PC-3 (cell line): Measurements from ENCODE around the gene GGT5. TPM values are rescaled to one million over a fixed set of nuclear protein-coding genes. Genes with fewer than 3 reads are reported as not detected.

Experiments
- ATAC-seq: fragments of 200-7000 bp; cut with Tn5 transposase; 2 replicates; pipeline ENCODE4 v1.9.1; 2020; ENCODE audit warnings: mild to moderate bottlenecking, moderate library complexity
- BruUV-seq: library from RNA; stranded (reverse); fragments of 400-500 nt; replicated peaks from 2 replicates; lab custom pipeline; 2021; lab: Mats Ljungman, UMichigan
- CTCF ChIA-PET: fragments of 300-600 bp; sonication (Branson Sonifier 250); formaldehyde crosslinking; loops from one replicate; lab custom pipeline; 2022; ENCODE audit warnings: antibody characterized with exemption; lab: Charles Lee
- POLR2A ChIA-PET: fragments of 300-600 bp; sonication (Branson Sonifier 250); formaldehyde crosslinking; loops from one replicate; lab custom pipeline; 2022; ENCODE audit warnings: antibody characterized with exemption; ENCODE audit not compliant: unreplicated experiment; lab: Charles Lee
- DNase-seq: peaks from one replicate; pipeline ENCODE4 v3.0.0-alpha.2; 2015
- H2AFZ ChIP-seq: fragments of 300-600 bp; sonication (generic); 2 replicates; pipeline ENCODE4 v1.6.0; 2016; ENCODE audit warnings: antibody characterized with exemption, low read length
- H3F3A ChIP-seq: fragments of 300-600 bp; sonication (generic); one replicate; pipeline ENCODE4 v1.6.0; 2017; ENCODE audit warnings: antibody characterized with exemption, low read length, control low read depth, mild to moderate bottlenecking; ENCODE audit not compliant: unreplicated experiment
- H3K27ac ChIP-seq: fragments of 300-600 bp; sonication (generic); 2 replicates; pipeline ENCODE4 v1.5.1; 2016; ENCODE audit warnings: mild to moderate bottlenecking, low read length
- H3K27me3 ChIP-seq: fragments of 300-600 bp; sonication (generic); 2 replicates; pipeline ENCODE4 v1.6.1; 2016; ENCODE audit warnings: low read length, mixed read lengths
- H3K36me3 ChIP-seq: fragments of 300-600 bp; sonication (generic); 2 replicates; pipeline ENCODE4 v1.6.1; 2016; ENCODE audit warnings: low read depth, mixed run types, low read length, mixed read lengths
- H3K4me1 ChIP-seq: fragments of 300-600 bp; sonication (generic); 2 replicates; pipeline ENCODE4 v1.5.1; 2016; ENCODE audit warnings: low read length; ENCODE audit not compliant: insufficient read depth
- H3K4me2 ChIP-seq: fragments of 300-600 bp; sonication (generic); 2 replicates; pipeline ENCODE4 v1.6.0; 2016; ENCODE audit warnings: low read length
- H3K4me3 ChIP-seq: fragments of 300-600 bp; sonication (generic); 2 replicates; pipeline ENCODE4 v1.5.1; 2016; ENCODE audit warnings: mild to moderate bottlenecking, low read length, mixed read lengths
- H3K79me2 ChIP-seq: fragments of 300-600 bp; sonication (generic); 2 replicates; pipeline ENCODE4 v1.6.1; 2017; ENCODE audit warnings: low read length, mixed read lengths
- H3K9ac ChIP-seq: fragments of 300-600 bp; sonication (generic); 2 replicates; pipeline ENCODE4 v1.6.0; 2016; ENCODE audit warnings: mild to moderate bottlenecking, low read length
- H3K9me2 ChIP-seq: fragments of 300-600 bp; sonication (generic); replicated peaks from 2 replicates; pipeline ENCODE4 v1.6.1; 2016; ENCODE audit warnings: mixed run types, low read length, mixed read lengths
- H3K9me3 ChIP-seq: fragments of 300-600 bp; sonication (generic); 2 replicates; pipeline ENCODE4 v1.6.1; 2016; ENCODE audit warnings: low read length, mixed read lengths
- H4K20me1 ChIP-seq: fragments of 300-600 bp; sonication (generic); 2 replicates; pipeline ENCODE4 v1.6.1; 2016; ENCODE audit warnings: low read length, mixed read lengths
- CTCF ChIP-seq: fragments of 300-600 bp; sonication (generic); conservative IDR thresholded peaks from 2 replicates; pipeline ENCODE4 v1.5.1; 2017; ENCODE audit warnings: antibody characterized with exemption, low read depth, mild to moderate bottlenecking, low read length
- EZH2 ChIP-seq: fragments of 300-600 bp; sonication (generic); IDR thresholded peaks from one replicate; pipeline ENCODE4 v1.6.1; 2017; ENCODE audit warnings: antibody characterized with exemption, mild to moderate bottlenecking, low read length; ENCODE audit not compliant: unreplicated experiment
- EZH2phosphoT487 ChIP-seq: fragments of 300-600 bp; sonication (generic); IDR thresholded peaks from 2 replicates; pipeline ENCODE4 v1.6.1; 2018; ENCODE audit warnings: mild to moderate bottlenecking, antibody characterized with exemption, low read length, borderline replicate concordance
- intact Hi-C: fragments of 100-400 bp; cut with micrococcal nuclease; formaldehyde crosslinking; loops from 2 replicates; pipeline ENCODE4 v1.9.0; 2023
- total RNA-seq: library from RNA; depleted of rRNA; stranded (reverse); fragments of >200 nt; gene quantifications from 2 replicates; pipeline ENCODE4 v1.2.3, GENCODE V29; 2014

GGT5 gene
- total RNA-seq, 1 experiment from 2014 or later = 0.04 TPM

GRCh38 chr22:24180316-24181087 is 64.4 kb downstream of the GGT5 start:
- Histone ChIP-seq H3K79me2 (no peaks in the 10 kb centered on the region), H3K9me2 (no peaks in the 10 kb centered on the region), H3K27ac (no peak overlapping the region), H2AFZ (no peak overlapping the region), H3K9ac (no peak overlapping the region), H3K4me2 (no peak overlapping the region), H3K4me3 (no peak overlapping the region), H4K20me1 (no peaks in the 10 kb centered on the region), H3K9me3 (no peaks in the 10 kb centered on the region), H3K36me3 (no peaks in the 10 kb centered on the region), H3K4me1 (no peaks in the 10 kb centered on the region), H3K27me3 (no peaks in the 10 kb centered on the region), H3F3A (no peaks in the 10 kb centered on the region)
- ATAC-seq = no peak
- no peak for TF ChIP-seq EZH2phosphoT487
- no peak for TF ChIP-seq CTCF
- TF ChIP-seq EZH2 = no peak
- intact Hi-C loops = no loop called here
- no peak for DNase-seq
- ChIA-PET POLR2A (no interaction called here), CTCF (interaction anchor here (1.0 kb wide), 1 partner anchor 24 kb away, joined by 3 read pairs; no protein-coding TSS in a partner anchor)
- BruUV-seq = no TSS peak

GRCh38 chr22:24179478-24180210 is 65.2 kb downstream of the GGT5 start:
- no peak for DNase-seq
- intact Hi-C loops = loop anchor here (10.0 kb wide), 1 partner anchor 225 kb away; no protein-coding TSS in a partner anchor
- no peaks in the 10 kb centered on the region for H3K27me3 ChIP-seq
- no peak overlapping the region for H2AFZ ChIP-seq
- no peak overlapping the region for H3K9ac ChIP-seq
- H3K79me2 ChIP-seq = no peaks in the 10 kb centered on the region
- CTCF ChIA-PET = no interaction called here
- POLR2A ChIA-PET = no interaction called here
- no peaks in the 10 kb centered on the region for H4K20me1 ChIP-seq
- no TSS peak for BruUV-seq
- H3K27ac ChIP-seq = no peak overlapping the region
- ATAC-seq = no peak
- no peaks in the 10 kb centered on the region for H3F3A ChIP-seq
- no peak overlapping the region for H3K4me3 ChIP-seq
- no peaks in the 10 kb centered on the region for H3K9me2 ChIP-seq
- H3K4me1 ChIP-seq = no peaks in the 10 kb centered on the region
- TF ChIP-seq EZH2phosphoT487 = no peak
- TF ChIP-seq EZH2 = no peak
- TF ChIP-seq CTCF = no peak
- H3K4me2 ChIP-seq = no peak overlapping the region
- H3K9me3 ChIP-seq = no peaks in the 10 kb centered on the region
- no peaks in the 10 kb centered on the region for H3K36me3 ChIP-seq
